H1 (cell line): Measurements from ENCODE around the gene SLC24A3. TPM values are rescaled to one million over a fixed set of nuclear protein-coding genes. Genes with fewer than 3 reads are reported as not detected.

Experiments used
- CTCF ChIA-PET: fragments of 300-600 bp; sonication (Branson Sonifier 250); formaldehyde crosslinking; loops from one replicate; lab custom pipeline; 2021; ENCODE audit not compliant: partially characterized antibody; lab: Charles Lee
- POLR2A ChIA-PET: fragments of 300-600 bp; sonication (Branson Sonifier 250); formaldehyde crosslinking; loops from one replicate; lab custom pipeline; 2021; ENCODE audit warnings: inconsistent platforms; ENCODE audit not compliant: partially characterized antibody; lab: Charles Lee
- DNase-seq, 2 experiments: peaks; one replicate each; pipeline versions ENCODE4 v3.0.0 to v3.0.0-alpha.2; 2010 to 2022; ENCODE audit warnings: low spot score in 2 of 2, low read depth in 1 of 2, mixed read lengths in 1 of 2
- FAIRE-seq: peaks from 2 replicates; lab custom pipeline; 2011; peaks lifted over from hg19 to GRCh38; lab: Jason Lieb, UNC
- H2AFZ ChIP-seq: 2 replicates; pipeline ENCODE4 v1.8.1; 2012; ENCODE audit warnings: low read length, inconsistent platforms
- H2AK5ac ChIP-seq: 2 replicates; pipeline ENCODE4 v1.6.1; 2013; ENCODE audit warnings: low read depth, low read length
- H2BK120ac ChIP-seq: replicated peaks from 2 replicates; pipeline ENCODE3; 2013; ENCODE audit warnings: low read depth, low read length, inconsistent platforms
- H2BK12ac ChIP-seq: 2 replicates; pipeline ENCODE4 v1.6.1; 2013; ENCODE audit warnings: low read depth, low read length
- H2BK15ac ChIP-seq: 2 replicates; pipeline ENCODE4 v1.6.1; 2013; ENCODE audit warnings: low read length
- H2BK20ac ChIP-seq: 2 replicates; pipeline ENCODE4 v1.6.1; 2013; ENCODE audit warnings: low read length
- H2BK5ac ChIP-seq: 2 replicates; pipeline ENCODE4 v1.6.1; 2013; ENCODE audit warnings: low read depth, low read length
- H3K14ac ChIP-seq: 2 replicates; pipeline ENCODE4 v1.6.1; 2013; ENCODE audit warnings: inconsistent platforms; ENCODE audit not compliant: insufficient read length
- H3K18ac ChIP-seq: 2 replicates; pipeline ENCODE4 v1.6.1; 2013; ENCODE audit warnings: low read length; ENCODE audit errors: extremely low read depth
- H3K23ac ChIP-seq: 2 replicates; pipeline ENCODE4 v1.6.1; 2013; ENCODE audit warnings: inconsistent platforms; ENCODE audit not compliant: insufficient read length
- H3K23me2 ChIP-seq: 2 replicates; pipeline ENCODE4 v1.6.1; 2013; ENCODE audit warnings: low read depth, low read length
- H3K27ac ChIP-seq: 2 replicates; pipeline ENCODE4 v1.6.1; 2011; ENCODE audit warnings: low read depth, low read length, inconsistent platforms
- H3K27me3 ChIP-seq, 4 experiments: replicated peaks in 1 of 4; 1 replicate in 1 of 4; 2 replicates in 3 of 4; pipeline versions ENCODE4 v1.6.1 to v1.8.1; 2011 to 2013; ENCODE audit warnings: low read length in 3 of 4, mild to moderate bottlenecking in 3 of 4, inconsistent platforms in 2 of 4, mixed read lengths in 2 of 4, moderate library complexity in 1 of 4; ENCODE audit not compliant: control insufficient read depth in 3 of 4, insufficient read depth in 3 of 4; ENCODE audit errors: extremely low read depth in 1 of 4
- H3K36me3 ChIP-seq, 4 experiments: 2 replicates each; pipeline versions ENCODE4 v1.6.1 to v1.8.1; 2011 to 2013; ENCODE audit warnings: mild to moderate bottlenecking in 4 of 4, low read length in 3 of 4, moderate library complexity in 2 of 4, control low read depth in 1 of 4, inconsistent platforms in 1 of 4; ENCODE audit not compliant: insufficient read depth in 4 of 4, control insufficient read depth in 2 of 4
- H3K4ac ChIP-seq: replicated peaks from 2 replicates; pipeline ENCODE3; 2013; ENCODE audit warnings: low read length, low read depth, mixed read lengths, inconsistent platforms; ENCODE audit not compliant: insufficient read length
- H3K4me1 ChIP-seq, 4 experiments: replicated peaks in 1 of 4; 1 replicate in 1 of 4; 2 replicates in 3 of 4; pipeline versions ENCODE4 v1.6.1 to v1.8.1; 2011 to 2013; ENCODE audit warnings: low read length in 3 of 4, inconsistent platforms in 2 of 4, mixed read lengths in 1 of 4; ENCODE audit not compliant: insufficient read depth in 4 of 4, control insufficient read depth in 3 of 4
- H3K4me2 ChIP-seq, 2 experiments: 2 replicates each; pipeline versions ENCODE4 v1.6.1 to v1.8.1; 2011 to 2013; ENCODE audit warnings: low read depth in 2 of 2, low read length in 2 of 2, control low read depth in 1 of 2, inconsistent platforms in 1 of 2, mild to moderate bottlenecking in 1 of 2; ENCODE audit not compliant: insufficient read depth in 1 of 2
- H3K4me3 ChIP-seq, 4 experiments: fragments of 200-600, 300-600 bp in 1 of 4; sonication (generic), shearing (Covaris generic), sonication (Bioruptor Twin) in 1 of 4; 2 replicates each; pipeline versions ENCODE4 v1.5.1 to v1.8.1; 2011 to 2016; ENCODE audit warnings: low read length in 4 of 4, low read depth in 3 of 4, control low read depth in 2 of 4, inconsistent platforms in 2 of 4, mild to moderate bottlenecking in 2 of 4, mixed read lengths in 1 of 4, moderate library complexity in 1 of 4; ENCODE audit not compliant: insufficient read depth in 2 of 4; ENCODE audit errors: extremely low read depth in 1 of 4
- H3K56ac ChIP-seq: replicated peaks from 2 replicates; pipeline ENCODE3; 2013; ENCODE audit warnings: low read depth, mild to moderate bottlenecking, mixed read lengths, low read length, inconsistent platforms; ENCODE audit not compliant: insufficient read length
- H3K79me1 ChIP-seq: 2 replicates; pipeline ENCODE4 v1.6.1; 2013; ENCODE audit warnings: low read depth, low read length, control low read depth
- H3K79me2 ChIP-seq, 2 experiments: 2 replicates each; pipeline versions ENCODE4 v1.6.1 to v1.8.1; 2012 to 2013; ENCODE audit warnings: low read length in 2 of 2, mild to moderate bottlenecking in 2 of 2, inconsistent platforms in 1 of 2; ENCODE audit not compliant: insufficient read depth in 2 of 2, control insufficient read depth in 1 of 2
- H3K9ac ChIP-seq, 4 experiments: replicated peaks in 1 of 4; 1 replicate in 1 of 4; 2 replicates in 3 of 4; pipeline versions ENCODE4 v1.6.1 to v1.8.1; 2011 to 2013; ENCODE audit warnings: low read depth in 3 of 4, low read length in 3 of 4, control low read depth in 2 of 4, mild to moderate bottlenecking in 2 of 4, moderate library complexity in 2 of 4, inconsistent platforms in 1 of 4; ENCODE audit errors: extremely low read depth in 1 of 4
- H3K9me3 ChIP-seq, 2 experiments: 2 replicates each; pipeline versions ENCODE4 v1.6.1 to v1.8.1; 2012 to 2013; ENCODE audit warnings: mild to moderate bottlenecking in 2 of 2, moderate library complexity in 2 of 2, control low read depth in 1 of 2, inconsistent platforms in 1 of 2, low read depth in 1 of 2, low read length in 1 of 2, mixed read lengths in 1 of 2; ENCODE audit not compliant: insufficient read depth in 2 of 2
- H4K20me1 ChIP-seq, 2 experiments: replicated peaks in 1 of 2; 2 replicates each; pipeline versions ENCODE3 to v1.8.1; 2011 to 2013; ENCODE audit warnings: inconsistent platforms in 2 of 2, low read length in 2 of 2, mild to moderate bottlenecking in 1 of 2; ENCODE audit not compliant: insufficient read depth in 2 of 2, control insufficient read depth in 1 of 2
- H4K5ac ChIP-seq: 2 replicates; pipeline ENCODE4 v1.6.1; 2013; ENCODE audit warnings: low read length, low read depth, mixed read lengths, inconsistent platforms; ENCODE audit not compliant: insufficient read length
- H4K8ac ChIP-seq: 2 replicates; pipeline ENCODE4 v1.8.0; 2013; ENCODE audit warnings: mild to moderate bottlenecking, moderate library complexity, low read length, inconsistent platforms; ENCODE audit not compliant: insufficient read depth; ENCODE audit errors: extremely low read depth
- H4K91ac ChIP-seq: replicated peaks from 2 replicates; pipeline ENCODE3; 2013; ENCODE audit warnings: low read length, mixed read lengths, inconsistent platforms; ENCODE audit not compliant: insufficient read length
- ASH2L ChIP-seq: fragments of 200-600, 300-600 bp; sonication (generic); IDR thresholded peaks from one replicate; pipeline ENCODE4 v1.7.1; 2017; ENCODE audit warnings: low read length
- ATF3 ChIP-seq: IDR thresholded peaks from 2 replicates; pipeline ENCODE4 v1.6.1; 2011; ENCODE audit warnings: low read depth, mild to moderate bottlenecking, low read length; ENCODE audit not compliant: insufficient read depth
- CEBPB ChIP-seq: IDR thresholded peaks from 2 replicates; pipeline ENCODE4 v1.6.1; 2012; ENCODE audit warnings: low read depth, low read length
- HDAC2 ChIP-seq, 2 experiments: fragments of 300-600 bp in 1 of 2; sonication (generic) in 1 of 2; IDR thresholded peaks; 2 replicates each; pipeline ENCODE4 v1.6.1; 2011 to 2012; ENCODE audit warnings: low read depth in 2 of 2, low read length in 2 of 2, mild to moderate bottlenecking in 2 of 2, moderate library complexity in 2 of 2, borderline replicate concordance in 1 of 2, inconsistent platforms in 1 of 2
- HDAC6 ChIP-seq: IDR thresholded peaks from one replicate; pipeline ENCODE4 v1.7.1; 2012; ENCODE audit warnings: low read depth, mild to moderate bottlenecking, inconsistent platforms, low read length, moderate library complexity
- JUN ChIP-seq: IDR thresholded peaks from 2 replicates; pipeline ENCODE4 v1.6.1; 2011; ENCODE audit warnings: low read depth, mild to moderate bottlenecking, improper control_type of control experiment, low read length
- NRF1 ChIP-seq: IDR thresholded peaks from 2 replicates; pipeline ENCODE4 v1.6.1; 2011; ENCODE audit warnings: mild to moderate bottlenecking, low read depth, low read length, improper control_type of control experiment
- POLR2A ChIP-seq, 2 experiments: IDR thresholded peaks; 1 replicate in 1 of 2; 2 replicates in 1 of 2; pipeline ENCODE4 v1.6.1; 2011; ENCODE audit warnings: low read depth in 2 of 2, low read length in 2 of 2, mild to moderate bottlenecking in 2 of 2; ENCODE audit errors: control extremely low read depth in 1 of 2
- POU5F1 ChIP-seq: IDR thresholded peaks from 2 replicates; pipeline ENCODE4 v1.6.1; 2011; ENCODE audit warnings: low read depth, mild to moderate bottlenecking, low read length, moderate library complexity
- RAD21 ChIP-seq, 2 experiments: IDR thresholded peaks in 1 of 2; conservative IDR thresholded peaks in 1 of 2; 2 replicates each; pipeline ENCODE4 v1.6.1; 2011; ENCODE audit warnings: low read depth in 2 of 2, low read length in 2 of 2, improper control_type of control experiment in 1 of 2, inconsistent platforms in 1 of 2, mild to moderate bottlenecking in 1 of 2, moderate library complexity in 1 of 2
- RXRA ChIP-seq: IDR thresholded peaks from 2 replicates; pipeline ENCODE4 v1.6.1; 2011; ENCODE audit warnings: low read depth, mild to moderate bottlenecking, low read length, moderate library complexity; ENCODE audit not compliant: insufficient read depth
- SIRT6 ChIP-seq: IDR thresholded peaks from one replicate; pipeline ENCODE4 v1.7.1; 2012; ENCODE audit warnings: low read length, inconsistent platforms
- SP2 ChIP-seq: IDR thresholded peaks from 2 replicates; pipeline ENCODE4 v1.6.1; 2012; ENCODE audit warnings: mild to moderate bottlenecking, low read length, inconsistent platforms
- SP4 ChIP-seq: IDR thresholded peaks from 2 replicates; pipeline ENCODE4 v1.6.1; 2012; ENCODE audit warnings: low read length, inconsistent platforms
- WGBS, 2 experiments: shearing (Covaris generic) in 1 of 2; methylation state at CpG; one replicate each; pipeline versions ENCODE4 v1.1.6 to v1.1.7; 2013 to 2015; ENCODE audit warnings: low lambda C conversion rate in 2 of 2, mixed read lengths in 2 of 2, inconsistent platforms in 1 of 2, low coverage in 1 of 2, missing lambda C conversion rate in 1 of 2; ENCODE audit not compliant: insufficient replicate concordance in 2 of 2, insufficient coverage in 1 of 2, insufficient read length in 1 of 2; ENCODE audit errors: extremely low coverage in 1 of 2, missing lambda C conversion rate in 1 of 2; 5-methylcytosine and 5-hydroxymethylcytosine counted together
- polyA plus RNA-seq, 7 experiments: library from polyadenylated mRNA; depleted of rRNA in 3 of 7; stranded (reverse) in 5 of 7; unstranded in 2 of 7; fragments of >200 nt in 5 of 7; fragments of 200-250 nt in 2 of 7; gene quantifications; 1 replicate in 5 of 7; 2 replicates in 1 of 7; 4 replicates in 1 of 7; pipeline versions ENCODE4 v1.2.1 to v1.2.3, GENCODE V29; 2011 to 2013; ENCODE audit warnings: missing spikeins in 2 of 7, mixed read lengths in 2 of 7
- total RNA-seq: library from RNA; stranded (reverse); fragmentation: NEBNext Ultra II Directional; extraction: Animal tissue kit (Norgen Biotek cat#: 25700); gene quantifications from 2 replicates; pipeline ENCODE4 v1.2.1, GENCODE V29; 2021

SLC24A3 gene
- total and polyA plus RNA-seq, 2 of the 8 experiments (the other 6 are each of a cell fraction or from before 2014, with no cell fraction given): 4.5 to 6.3 TPM

DNA sequence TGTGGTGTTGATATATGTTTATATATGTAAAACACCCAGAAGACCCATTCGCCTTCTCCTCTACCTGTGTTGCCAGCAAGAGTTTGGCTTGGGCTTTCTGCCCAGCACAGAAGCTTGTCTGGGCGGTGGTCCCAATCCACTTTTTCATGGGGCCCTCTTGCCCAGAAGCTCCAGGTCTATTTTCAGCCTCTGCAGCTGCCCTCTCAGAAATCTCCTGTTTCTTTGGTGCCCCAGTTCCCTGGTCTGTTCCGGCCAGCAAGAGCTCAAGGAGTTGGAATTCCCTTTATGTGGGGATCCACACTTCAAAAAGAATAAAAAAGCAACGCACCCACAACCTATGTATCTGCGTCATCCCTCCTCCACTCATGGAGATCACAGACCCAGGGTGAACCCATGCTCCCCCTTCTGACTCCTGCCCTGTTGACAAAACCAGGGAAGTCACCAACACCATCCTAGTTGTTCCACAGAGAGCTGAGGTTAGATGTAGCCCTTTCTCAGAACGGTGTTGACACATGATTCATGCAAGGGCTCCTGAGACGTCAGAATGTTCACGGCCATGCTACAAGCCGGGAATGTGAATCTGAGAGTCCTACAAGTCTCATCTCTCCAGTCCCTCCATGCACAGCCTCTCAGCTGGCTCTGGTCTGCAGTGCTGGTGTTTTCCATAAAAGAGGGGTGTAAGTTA, 388.8 kb downstream of the SLC24A3 start:
- Histone ChIP-seq H4K91ac (no peak overlapping the region), H3K23me2 (no peaks in the 10 kb centered on the region), H3K4me3 (no peak overlapping the region), H3K36me3 (no peaks in the 10 kb centered on the region), H3K4me1 (peaks cover 0 to 6% (median 1%) of the 10 kb centered on the region in 4 experiments; a peak in 4 of 7 replicates), H3K23ac (no peak overlapping the region), H2BK20ac (no peak overlapping the region), H3K4ac (no peak overlapping the region), H3K79me1 (no peaks in the 10 kb centered on the region), H2BK120ac (no peak overlapping the region), H3K14ac (no peak overlapping the region), H3K27me3 (no peaks in the 10 kb centered on the region), H4K20me1 (no peaks in the 10 kb centered on the region), H3K56ac (no peak overlapping the region), H4K8ac (no peak overlapping the region), H4K5ac (no peak overlapping the region), H2AK5ac (no peak overlapping the region), H3K79me2 (no peaks in the 10 kb centered on the region), H2BK15ac (no peak overlapping the region), H2BK5ac (no peak overlapping the region), H2AFZ (no peak overlapping the region), H3K18ac (no peak overlapping the region), H3K9me3 (no peaks in the 10 kb centered on the region), H3K27ac (no peak overlapping the region), H3K9ac (no peak overlapping the region), H2BK12ac (no peak overlapping the region), H3K4me2 (no peak overlapping the region)
- DNase-seq (no peak), FAIRE-seq (no peak)
- CTCF ChIA-PET: interaction anchor here (0.9 to 2.7 kb wide), 8 partner anchors 8 to 60 kb away, joined by 3 to 8 read pairs (median 4); no protein-coding TSS in a partner anchor
- 80% methylated on average over 9 of the region's 9 CpGs; no CpG with 5 or more reads in 1 of the 2 experiments for WGBS, 2 experiments
- POLR2A ChIA-PET: no interaction called here
- TF ChIP-seq SP2 (no peak), HDAC6 (no peak), ASH2L (no peak), CEBPB (no peak), POLR2A (IDR thresholded peaks at IDR 0.05; ENCODE audit: control extremely low read depth in 1 of 2, low read depth in 2 of 2, low read length in 2 of 2) (no peak), SP4 (no peak), RXRA (no peak), RAD21 (IDR thresholded peaks at IDR 0.05 in 1 of 2, conservative IDR thresholded peaks at IDR 0.05 in 1 of 2; ENCODE audit: low read depth in 2 of 2, low read length in 2 of 2) (no peak), ATF3 (no peak), POU5F1 (no peak), SIRT6 (no peak), HDAC2 (IDR thresholded peaks at IDR 0.05; ENCODE audit: borderline replicate concordance in 1 of 2, low read depth in 2 of 2, low read length in 2 of 2) (no peak), NRF1 (no peak), JUN (no peak)
